HepG2 (cell line): Measurements from ENCODE around the gene OS9. TPM values are rescaled to one million over a fixed set of nuclear protein-coding genes. Genes with fewer than 3 reads are reported as not detected.
A peak's percentile ranks its signal among the peaks of the same experiment; 100 is the strongest.

Experiments
- ATAC-seq: fragments of 200-7000 bp; cut with Tn5 transposase; 3 replicates; pipeline ENCODE4 v1.9.1; 2020; ENCODE audit warnings: mild to moderate bottlenecking, moderate library complexity
- BruUV-seq: library from RNA; stranded (reverse); fragments of 400-500 nt; replicated peaks from 2 replicates; lab custom pipeline; 2021; lab: Mats Ljungman, UMichigan
- CTCF ChIA-PET: fragments of 300-600 bp; formaldehyde crosslinking; extraction: SDS; loops from one replicate; lab custom pipeline; 2021; ENCODE audit warnings: low total read pairs, inconsistent platforms, low intra/inter-chr PET ratio; lab: Yijun Ruan, JAX
- POLR2A ChIA-PET: fragments of 350-600 bp; sonication (Branson Sonifier 250); formaldehyde crosslinking; loops from one replicate; lab custom pipeline; 2020; ENCODE audit warnings: antibody characterized with exemption, inconsistent platforms; lab: Yijun Ruan, JAX
- DNase-seq: peaks from one replicate; pipeline ENCODE4 v3.0.0-alpha.2; 2015; ENCODE audit warnings: low spot score
- FAIRE-seq: peaks from 3 replicates; lab custom pipeline; 2011; peaks lifted over from hg19 to GRCh38; lab: Jason Lieb, UNC
- H2AFZ ChIP-seq: one replicate; pipeline ENCODE4 v1.6.1; 2011; ENCODE audit warnings: low read length, inconsistent platforms
- H3K27ac ChIP-seq: fragments of 300-600 bp; 3 replicates; pipeline ENCODE4 v1.8.0; 2011; ENCODE audit warnings: mixed run types, mild to moderate bottlenecking, mixed read lengths, low read length, inconsistent platforms; ENCODE audit not compliant: insufficient read depth; ENCODE audit errors: extremely low read length
- H3K27me3 ChIP-seq, 2 experiments: fragments of 200-600 bp in 1 of 2; 2 replicates in 1 of 2; 3 replicates in 1 of 2; pipeline versions ENCODE4 v1.6.0 to v1.8.0; 2011; ENCODE audit warnings: low read length in 2 of 2, mild to moderate bottlenecking in 2 of 2, moderate library complexity in 2 of 2, inconsistent platforms in 1 of 2; ENCODE audit not compliant: insufficient read depth in 2 of 2, control insufficient read depth in 1 of 2
- H3K36me3 ChIP-seq, 2 experiments: fragments of 200-600 bp in 1 of 2; replicated peaks in 1 of 2; 2 replicates in 1 of 2; 3 replicates in 1 of 2; pipeline versions ENCODE4 v1.5.1 to v1.8.0; 2011; ENCODE audit warnings: low read length in 2 of 2, inconsistent platforms in 1 of 2; ENCODE audit not compliant: insufficient read depth in 2 of 2, control insufficient read depth in 1 of 2
- H3K4me1 ChIP-seq: 2 replicates; pipeline ENCODE4 v1.5.1; 2012; ENCODE audit warnings: low read length, inconsistent platforms; ENCODE audit not compliant: insufficient read depth
- H3K4me2 ChIP-seq: 2 replicates; pipeline ENCODE4 v1.6.0; 2011; ENCODE audit warnings: low read depth, low read length, inconsistent platforms
- H3K4me3 ChIP-seq, 3 experiments: fragments of 200-600 bp in 1 of 3; sonication (generic), shearing (Covaris generic) in 1 of 3; replicated peaks in 1 of 3; 2 replicates each; pipeline ENCODE4 v1.5.1; 2011 to 2016; ENCODE audit warnings: low read length in 3 of 3, inconsistent platforms in 2 of 3, low read depth in 2 of 3, mild to moderate bottlenecking in 2 of 3, control low read depth in 1 of 3, mixed read lengths in 1 of 3; ENCODE audit not compliant: insufficient read depth in 1 of 3
- H3K79me2 ChIP-seq: one replicate; pipeline ENCODE4 v1.6.1; 2011; ENCODE audit warnings: low read length, inconsistent platforms; ENCODE audit not compliant: insufficient read depth
- H3K9ac ChIP-seq: 2 replicates; pipeline ENCODE4 v1.6.0; 2011; ENCODE audit warnings: mild to moderate bottlenecking, low read depth, low read length, inconsistent platforms; ENCODE audit not compliant: insufficient read depth
- H3K9me3 ChIP-seq: 2 replicates; pipeline ENCODE4 v1.5.1; 2012; ENCODE audit warnings: mild to moderate bottlenecking, low read length
- H4K20me1 ChIP-seq: 2 replicates; pipeline ENCODE4 v1.6.0; 2011; ENCODE audit warnings: inconsistent platforms, mild to moderate bottlenecking, low read length, moderate library complexity; ENCODE audit not compliant: insufficient read depth
- ADNP ChIP-seq: sonication (generic); formaldehyde crosslinking; IDR thresholded peaks from 2 replicates; pipeline ENCODE4 v1.4.0; 2020; ENCODE audit warnings: missing genetic modification reagents
- CEBPG ChIP-seq: IDR thresholded peaks from 2 replicates; pipeline ENCODE4 v1.6.1; 2016
- CENPX ChIP-seq: sonication (generic); formaldehyde crosslinking; IDR thresholded peaks from 2 replicates; pipeline ENCODE4 v1.9.0; 2021; ENCODE audit warnings: mild to moderate bottlenecking, missing genetic modification reagents, moderate library complexity
- CHD4 ChIP-seq: fragments of 200-600 bp; sonication (generic); IDR thresholded peaks from 2 replicates; pipeline ENCODE4 v1.7.0; 2017; ENCODE audit warnings: mild to moderate bottlenecking, low read length, borderline replicate concordance
- HNF4A ChIP-seq: sonication (generic); formaldehyde crosslinking; IDR thresholded peaks from 2 replicates; pipeline ENCODE4 v1.4.0; 2020; ENCODE audit warnings: missing genetic modification reagents
- HNF4G ChIP-seq, 2 experiments: sonication (generic) in 1 of 2; formaldehyde crosslinking in 1 of 2; IDR thresholded peaks; 2 replicates each; pipeline versions ENCODE4 v1.4.0 to v1.6.1; 2011 to 2020; ENCODE audit warnings: borderline replicate concordance in 2 of 2, low read depth in 2 of 2, mild to moderate bottlenecking in 2 of 2, low read length in 1 of 2, missing genetic modification reagents in 1 of 2, moderate library complexity in 1 of 2
- NFYB ChIP-seq: sonication (generic); formaldehyde crosslinking; IDR thresholded peaks from 2 replicates; pipeline ENCODE4 v1.4.0; 2020; ENCODE audit warnings: missing genetic modification reagents
- NFYC ChIP-seq: IDR thresholded peaks from 2 replicates; pipeline ENCODE4 v1.6.1; 2016; ENCODE audit warnings: missing genetic modification reagents, missing compliant biosample characterization
- ZNF20 ChIP-seq: sonication (generic); formaldehyde crosslinking; IDR thresholded peaks from 2 replicates; pipeline ENCODE4 v1.4.0; 2020; ENCODE audit warnings: mild to moderate bottlenecking, moderate library complexity, missing genetic modification reagents
- ZNF350 ChIP-seq: sonication (generic); formaldehyde crosslinking; IDR thresholded peaks from 2 replicates; pipeline ENCODE4 v1.4.0; 2020; ENCODE audit warnings: mild to moderate bottlenecking, low read depth, missing genetic modification reagents, borderline replicate concordance
- ZNF549 ChIP-seq: sonication (generic); formaldehyde crosslinking; IDR thresholded peaks from 2 replicates; pipeline ENCODE4 v1.5.0; 2020; ENCODE audit warnings: missing genetic modification reagents
- WGBS: methylation state at CpG from one replicate; pipeline ENCODE4 v1.1.6; 2017; ENCODE audit warnings: low lambda C conversion rate; 5-methylcytosine and 5-hydroxymethylcytosine counted together
- in situ Hi-C: cut with HindIII; loops from 2 replicates; pipeline ENCODE4 v1.10.0; 2017; ENCODE audit warnings: low pct_unique_long_range_greater_than_20kb; ENCODE audit not compliant: extremely low pct_ligation_motif_present
- intact Hi-C: fragments of 100-400 bp; cut with micrococcal nuclease; formaldehyde crosslinking; loops from one replicate; pipeline ENCODE4 v1.10.0; 2022; ENCODE audit not compliant: unreplicated experiment
- polyA plus RNA-seq, 8 experiments: library from polyadenylated mRNA; depleted of rRNA in 3 of 8; stranded (reverse) in 7 of 8; unstranded in 1 of 8; fragments of >200 nt; fragmentation: Illumina TruSeq in 4 of 8; extraction: Trizol in 4 of 8; gene quantifications; 2 replicates each; pipeline versions ENCODE4 v1.2.1 to v1.2.3, GENCODE V29; 2011 to 2016; ENCODE audit warnings: low read depth in 4 of 8, missing spikeins in 1 of 8, mixed read lengths in 1 of 8; ENCODE audit not compliant: insufficient read depth in 1 of 8
- total RNA-seq, 5 experiments: library from RNA; depleted of rRNA; stranded (reverse); fragments of >200 nt; fragmentation: Illumina TruSeq; extraction: Trizol; gene quantifications; 2 replicates each; pipeline ENCODE4 v1.2.3, GENCODE V29; 2016; ENCODE audit warnings: low read depth in 1 of 5

Gene OS9
- total and polyA plus RNA-seq, 2 of the 13 experiments (the other 11 are each of a cell fraction or from before 2014, with no cell fraction given) = 156 to 206 TPM

GRCh38 chr12:57695770-57696432 is 2.0 kb downstream of the OS9 start:
- no peak overlapping the region for H3K27ac ChIP-seq
- DNase-seq (no peak), FAIRE-seq (no peak), ATAC-seq (no peak)
- WGBS = 78% methylated on average over 11 of the region's 11 CpGs
- no peaks in the 10 kb centered on the region for H3K9me3 ChIP-seq
- no peak overlapping the region; a peak in 1 of 6 replicates for H3K4me3 ChIP-seq
- H3K9ac ChIP-seq = no peak overlapping the region
- intact Hi-C loops (no loop called here), in situ Hi-C loops (no loop called here)
- no TSS peak for BruUV-seq
- TF ChIP-seq ZNF549 (CRISPR knock-in tag) (no peak), ZNF20 (no peak), NFYB (no peak), CEBPG (CRISPR knock-in tag) (peak; percentile 33), CENPX (CRISPR knock-in tag) (no peak), ADNP (CRISPR knock-in tag) (no peak), CHD4 (no peak), HNF4A (CRISPR knock-in tag) (peak; percentile 20; the same call in 1 of the 2 replicates), NFYC (CRISPR knock-in tag) (0 out of 2 replicates have a peak, but pooled peaks have one; percentile 19), HNF4G (IDR thresholded peaks at IDR 0.05; ENCODE audit: borderline replicate concordance, low read depth, low read length) (peak; percentile 22; the same call in 1 of the 2 replicates), HNF4G (CRISPR knock-in tag; IDR thresholded peaks at IDR 0.05; ENCODE audit: borderline replicate concordance, low read depth) (no peak), ZNF350 (CRISPR knock-in tag) (no peak)
- POLR2A ChIA-PET = no interaction called here
- H2AFZ ChIP-seq = no peak overlapping the region
- peaks cover 8 to 18% of the 10 kb centered on the region in 2 experiments; a peak in 4 of 5 replicates for H3K36me3 ChIP-seq
- H3K27me3 ChIP-seq = no peaks in the 10 kb centered on the region
- H4K20me1 ChIP-seq = no peaks in the 10 kb centered on the region
- CTCF ChIA-PET = no interaction called here
- H3K4me2 ChIP-seq = no peak overlapping the region; the same call in 1 of the 2 replicates
- peaks cover 48% of the 10 kb centered on the region for H3K4me1 ChIP-seq
- peaks cover 11% of the 10 kb centered on the region for H3K79me2 ChIP-seq
